Effector CD4-positive, alpha-beta T cell (primary cell): Measurements from ENCODE around the gene LANCL1.

ENCODE experiments used
- DNase-seq: peaks from one replicate; pipeline ENCODE4 v3.0.0-alpha.2; 2020

LANCL1 gene

DNA sequence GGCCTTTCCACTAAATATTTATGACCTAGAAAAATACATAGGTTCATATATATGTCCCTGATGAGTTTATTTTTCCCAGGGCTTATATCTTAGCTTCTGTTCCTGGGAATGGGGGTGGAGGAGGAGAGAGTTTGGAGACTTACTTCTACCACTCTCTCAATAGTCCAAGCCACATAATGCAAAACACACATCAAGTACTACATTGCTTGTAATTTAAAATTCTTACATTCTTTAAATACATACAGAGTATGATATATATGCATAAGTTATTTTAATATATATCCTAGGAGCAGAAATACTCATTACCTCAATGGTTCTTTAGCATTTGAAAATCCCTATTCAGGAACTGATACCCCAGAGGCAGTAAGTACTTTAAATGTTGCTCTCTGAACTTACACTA lies 88.4 kb downstream of the LANCL1 start:
- DNase-seq, result no peak

DNA sequence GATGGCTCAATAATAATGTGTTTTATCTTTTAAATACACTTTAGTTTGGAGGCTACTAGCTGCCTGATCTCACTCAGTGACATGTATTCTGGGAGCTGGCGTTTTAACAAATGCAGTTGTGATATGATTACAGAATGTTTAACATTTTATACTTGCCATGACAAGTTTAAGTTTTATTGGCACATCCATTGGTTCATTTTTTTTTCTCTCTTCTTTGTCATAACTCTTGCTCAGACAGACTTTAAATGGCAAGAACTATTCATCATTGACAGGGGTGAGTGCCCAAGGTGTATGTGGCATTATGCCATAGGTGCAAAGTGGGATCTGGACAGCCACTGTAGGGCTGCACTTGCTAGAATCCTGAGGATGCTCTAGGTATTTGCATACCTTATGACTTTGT lies 89.5 kb downstream of the LANCL1 start:
- DNase-seq, result no peak
